Measurements from ENCODE around the gene KDM7A.

KDM7A gene

DNA sequence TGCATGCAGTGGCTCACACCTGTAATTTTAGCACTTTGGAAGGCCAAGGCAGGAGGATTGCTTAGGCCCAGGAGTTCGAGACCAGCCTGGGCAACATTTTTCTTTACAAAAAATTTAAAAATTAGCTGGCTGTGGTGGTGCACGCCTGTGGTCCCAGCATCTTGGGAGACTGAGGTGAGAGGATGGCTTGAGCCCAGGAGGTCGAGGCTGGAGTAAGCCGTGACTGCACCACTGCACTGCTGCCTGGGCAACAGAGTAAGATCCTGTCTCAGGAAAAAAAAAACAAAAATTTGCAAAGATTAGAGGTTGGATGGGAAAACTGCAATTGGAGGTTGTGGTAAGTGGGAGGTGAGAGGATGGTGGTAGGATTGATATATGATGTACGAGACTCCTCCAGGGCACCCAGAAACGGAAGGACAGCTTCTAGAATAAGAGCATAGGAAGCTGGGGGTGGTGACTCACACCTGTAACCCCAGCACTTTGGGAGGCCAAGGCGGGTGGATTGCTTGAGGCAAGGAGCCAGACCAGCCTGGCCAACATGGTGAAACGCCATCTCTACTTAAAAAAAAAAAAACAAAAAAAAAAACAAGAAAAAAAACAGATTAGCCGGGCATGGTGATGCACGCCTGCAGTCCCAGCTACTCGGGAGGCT lies 94.9 kb downstream of the KDM7A start:
- no peak for DNase-seq

DNA sequence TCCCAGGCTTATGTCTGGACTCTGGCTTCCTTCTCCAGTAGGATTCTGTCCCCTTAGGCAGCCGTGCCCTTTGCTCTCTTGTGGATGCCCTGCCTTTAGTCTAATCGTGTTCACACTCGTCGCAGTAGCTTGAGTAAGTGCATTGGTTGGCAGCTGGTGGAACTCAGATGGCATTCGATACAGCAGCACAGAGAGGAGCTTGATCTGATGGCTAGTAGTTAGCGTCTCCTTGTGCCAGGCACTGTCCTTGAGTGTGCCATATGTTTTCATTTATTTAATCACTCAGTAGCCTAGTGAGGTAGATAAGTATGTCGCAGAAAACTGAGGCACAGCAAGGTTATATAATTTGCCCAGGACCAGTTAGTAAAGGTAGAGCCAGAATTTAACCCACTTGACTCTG lies 95.9 kb downstream of the KDM7A start:
- DNase-seq, result no peak

DNA sequence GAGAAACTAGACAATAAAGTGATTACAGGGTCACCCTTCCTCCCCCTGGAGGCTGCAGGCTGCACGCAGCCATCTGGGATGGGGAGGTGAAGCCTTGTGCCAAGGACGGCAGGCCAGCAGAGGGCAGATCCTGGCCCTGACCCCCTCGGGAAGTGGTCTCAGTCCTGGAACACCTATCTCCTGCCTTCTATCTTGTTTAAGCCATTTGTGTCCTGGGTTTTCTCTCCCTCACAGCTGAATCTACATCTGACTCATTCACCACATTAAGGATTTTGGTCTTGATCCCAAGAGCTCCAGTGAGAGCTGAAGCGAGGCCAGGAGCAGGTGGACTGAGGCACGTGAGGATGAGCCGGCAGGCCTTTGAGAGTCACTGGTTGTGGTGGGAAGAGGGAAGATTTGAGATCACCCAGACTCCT lies 97.7 kb downstream of the KDM7A start:
- no peak for DNase-seq

DNA sequence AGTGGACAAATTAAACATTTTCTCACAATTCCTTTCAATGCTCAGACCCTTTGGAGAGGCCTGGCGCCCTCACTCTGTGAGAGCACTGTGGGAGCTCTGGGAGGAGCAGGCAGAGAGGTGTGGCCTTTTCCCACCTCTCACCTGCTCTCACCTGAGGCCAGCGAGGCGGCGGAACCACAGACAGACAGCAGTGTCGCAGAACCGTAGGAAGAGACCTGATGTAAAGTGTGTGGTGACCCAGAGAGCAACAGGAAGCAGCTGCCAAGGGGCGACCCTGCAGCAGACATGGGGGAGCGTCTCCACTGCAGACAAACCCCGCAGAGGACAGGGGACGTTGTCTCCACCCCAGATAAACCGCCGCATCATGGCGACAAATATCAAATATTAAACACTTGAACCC lies 98.4 kb downstream of the KDM7A start:
- DNase-seq, result no peak

DNA sequence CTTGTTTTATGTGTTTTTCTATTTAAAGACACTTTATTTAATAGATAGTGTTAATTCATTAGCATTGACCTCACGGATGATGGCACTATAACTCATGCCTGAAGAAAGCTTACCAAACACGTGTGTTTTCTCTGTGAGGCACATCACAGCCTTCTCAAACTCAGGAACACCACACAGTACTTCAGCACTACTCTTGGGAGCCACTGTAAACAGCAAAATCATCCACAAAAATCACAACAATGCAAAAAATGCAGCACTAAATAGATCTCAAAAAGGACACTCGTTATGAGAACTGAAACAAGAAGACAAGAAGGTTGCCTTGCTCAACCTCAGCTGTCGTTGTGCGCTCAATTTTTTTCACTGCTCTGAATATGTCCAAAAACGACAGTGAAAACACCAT lies 102.0 kb downstream of the KDM7A start:
- DNase-seq, result no peak

DNA sequence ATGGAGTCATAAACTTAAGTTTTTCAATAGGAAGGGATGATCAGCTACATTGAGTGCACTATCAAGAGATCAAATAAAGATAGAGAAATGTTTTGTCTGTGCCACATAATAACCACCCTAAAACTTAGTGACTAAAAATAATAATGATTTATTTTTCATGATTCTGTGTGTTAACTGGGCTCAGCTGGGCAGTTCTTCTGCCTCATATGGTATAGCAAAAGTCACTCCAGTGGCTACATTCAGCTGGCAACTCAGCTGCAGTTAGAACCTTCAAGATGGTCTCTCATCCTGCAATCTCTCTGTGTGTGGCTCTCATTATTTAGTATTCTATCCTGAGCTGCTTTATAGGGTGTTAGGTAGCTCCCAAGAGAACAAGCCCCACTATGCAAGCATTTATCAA lies 106.2 kb downstream of the KDM7A start:
- DNase-seq, result no peak

DNA sequence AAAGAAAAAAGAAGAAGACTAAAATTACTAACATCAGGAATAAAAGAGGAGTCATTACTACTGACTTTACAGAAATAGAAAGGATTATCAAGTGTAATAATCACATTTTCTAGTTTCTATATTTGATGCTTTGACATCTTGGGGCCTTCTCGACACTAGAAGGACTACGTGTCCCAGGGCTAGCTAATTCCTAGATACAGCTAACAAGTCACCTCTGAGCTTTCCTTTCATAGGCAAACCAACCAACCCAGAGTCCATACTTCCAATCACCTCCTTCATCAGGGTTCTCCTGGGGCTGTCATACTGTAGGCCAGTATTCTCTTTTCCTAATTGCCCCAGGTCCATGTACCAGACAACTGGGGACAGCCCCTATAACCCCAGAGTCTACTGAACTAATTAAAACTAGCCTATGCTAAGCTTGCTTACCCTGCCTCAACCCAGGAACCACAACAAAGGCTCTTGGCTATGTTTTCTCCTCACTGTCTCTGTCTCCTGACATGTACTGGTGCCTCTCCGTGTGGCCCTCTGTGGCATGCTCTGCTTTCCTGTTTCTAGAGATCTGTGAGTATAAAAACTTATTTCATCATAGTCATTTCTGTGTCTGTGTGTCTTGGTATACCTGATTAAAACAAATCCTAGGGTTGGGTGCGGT lies 107.4 kb downstream of the KDM7A start:
- DNase-seq, result no peak

DNA sequence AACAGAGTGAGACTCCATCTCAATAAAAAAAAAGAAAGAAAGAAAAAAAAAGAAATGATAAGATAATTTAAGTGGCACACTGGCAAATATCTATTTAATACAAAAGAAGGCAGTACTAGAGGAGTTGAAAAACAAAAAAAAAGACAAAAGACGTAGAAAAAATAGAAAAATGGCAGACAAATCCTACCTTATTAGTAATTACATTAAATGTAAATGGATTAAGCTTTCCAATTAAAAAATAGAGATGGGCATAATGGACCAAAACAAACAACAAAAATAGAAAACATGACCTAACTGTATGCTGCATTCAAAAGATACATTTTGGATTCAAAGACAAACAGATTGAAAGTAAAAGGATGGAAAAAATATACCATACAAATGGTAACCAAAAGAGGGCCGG lies 108.8 kb downstream of the KDM7A start:
- no peak for DNase-seq

DNA sequence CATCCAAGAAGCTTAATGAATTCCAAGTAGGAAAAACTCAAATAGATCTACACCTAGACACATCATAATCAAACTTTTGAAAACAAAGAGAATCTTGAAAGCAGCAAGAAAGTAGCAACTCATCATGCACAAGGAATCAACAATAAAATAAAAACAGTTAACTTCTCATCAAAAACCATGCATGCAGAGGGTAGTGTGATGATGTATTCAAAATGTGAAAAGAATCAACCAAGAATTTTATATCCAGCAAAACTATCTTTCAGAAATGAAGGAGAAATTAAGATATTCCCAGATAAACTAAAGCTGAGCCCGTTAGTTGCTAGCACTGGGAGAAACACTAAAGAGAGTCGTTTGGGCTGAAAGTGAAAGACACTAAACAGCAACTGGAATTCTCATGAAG lies 109.7 kb downstream of the KDM7A start:
- DNase-seq, result no peak

DNA sequence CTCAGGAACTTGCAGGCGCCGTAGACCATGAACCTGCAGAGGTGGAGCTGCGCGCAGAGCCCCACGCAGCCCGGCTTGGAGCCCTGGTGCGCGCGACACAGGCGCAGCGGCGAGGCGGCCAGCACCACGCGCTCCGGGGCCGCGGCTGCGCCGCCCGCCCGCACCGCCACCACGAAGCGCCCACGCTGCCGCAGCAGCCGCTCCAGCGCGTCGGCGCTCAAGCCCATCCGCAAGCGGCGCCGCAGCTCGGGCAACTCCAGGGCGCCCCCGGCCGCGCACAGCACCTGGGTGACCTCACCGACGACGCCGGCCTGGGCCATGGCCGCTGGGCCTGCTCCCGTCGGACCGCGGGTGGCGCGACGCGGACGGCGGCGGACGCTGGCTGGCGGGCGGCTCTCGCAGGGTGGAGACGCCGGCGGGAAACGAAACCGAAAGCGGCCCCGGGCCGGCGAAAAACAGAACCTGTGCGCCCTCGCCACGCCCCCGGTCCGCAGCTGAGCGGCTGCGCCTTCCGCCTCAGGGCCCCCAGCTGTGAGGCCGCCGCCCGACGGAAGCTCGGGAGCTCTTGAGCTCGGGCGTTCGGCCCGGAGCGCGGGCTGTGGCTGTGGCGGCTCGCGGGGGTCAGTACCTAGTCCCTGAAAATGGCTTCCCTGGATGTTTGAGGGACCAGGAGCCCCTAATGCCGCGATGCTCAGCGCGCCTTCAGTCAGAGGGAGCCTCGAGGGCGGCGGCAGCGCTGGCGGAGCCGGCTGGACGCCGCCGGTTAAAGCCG lies 114.1 kb downstream of the KDM7A start, which contains the start of gene PARP12:
PARP12 (minus strand) TSS at position 424 of the 772 bp plus-strand sequence; CDS start at position 320, 104 bp downstream.
- DNase-seq, result peak; percentile 96

DNA sequence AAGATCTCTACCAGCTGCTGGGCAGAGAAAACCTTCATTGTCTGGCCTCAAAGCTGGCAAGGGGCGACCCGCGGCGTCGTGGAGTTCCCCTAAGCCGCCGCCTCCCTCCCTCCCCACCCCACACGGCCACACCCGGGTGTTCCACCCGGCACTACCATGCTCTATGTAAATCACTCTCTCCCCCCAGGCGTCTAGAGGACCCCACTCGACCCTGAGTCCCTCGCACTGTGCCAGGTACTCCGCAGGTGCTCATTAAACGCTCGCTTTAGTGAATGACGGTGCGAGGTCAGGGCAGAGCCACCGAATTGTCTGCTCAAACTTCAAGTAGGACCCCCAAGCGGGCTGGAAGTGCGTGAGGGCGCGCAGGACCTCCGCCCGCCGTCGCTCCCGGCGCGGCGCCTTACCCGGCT lies 114.7 kb downstream of the KDM7A start:
- DNase-seq, result peak; percentile 83

DNA sequence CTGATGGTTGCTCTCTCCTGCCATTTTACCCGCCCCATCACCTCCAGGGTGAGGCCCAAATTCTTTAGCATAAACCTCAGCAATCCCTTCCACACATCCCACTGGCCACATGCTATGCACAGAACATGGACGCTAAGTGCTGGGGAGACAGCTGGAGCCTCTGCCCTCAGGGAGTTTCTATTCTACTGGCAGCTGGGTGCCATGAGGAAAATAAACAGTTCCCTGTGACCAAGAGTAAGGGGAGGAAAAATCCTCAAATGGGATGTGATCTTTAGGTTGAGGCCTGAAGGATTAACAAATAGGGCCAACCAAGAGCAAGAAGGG lies 115.2 kb downstream of the KDM7A start:
- DNase-seq, result no peak

DNA sequence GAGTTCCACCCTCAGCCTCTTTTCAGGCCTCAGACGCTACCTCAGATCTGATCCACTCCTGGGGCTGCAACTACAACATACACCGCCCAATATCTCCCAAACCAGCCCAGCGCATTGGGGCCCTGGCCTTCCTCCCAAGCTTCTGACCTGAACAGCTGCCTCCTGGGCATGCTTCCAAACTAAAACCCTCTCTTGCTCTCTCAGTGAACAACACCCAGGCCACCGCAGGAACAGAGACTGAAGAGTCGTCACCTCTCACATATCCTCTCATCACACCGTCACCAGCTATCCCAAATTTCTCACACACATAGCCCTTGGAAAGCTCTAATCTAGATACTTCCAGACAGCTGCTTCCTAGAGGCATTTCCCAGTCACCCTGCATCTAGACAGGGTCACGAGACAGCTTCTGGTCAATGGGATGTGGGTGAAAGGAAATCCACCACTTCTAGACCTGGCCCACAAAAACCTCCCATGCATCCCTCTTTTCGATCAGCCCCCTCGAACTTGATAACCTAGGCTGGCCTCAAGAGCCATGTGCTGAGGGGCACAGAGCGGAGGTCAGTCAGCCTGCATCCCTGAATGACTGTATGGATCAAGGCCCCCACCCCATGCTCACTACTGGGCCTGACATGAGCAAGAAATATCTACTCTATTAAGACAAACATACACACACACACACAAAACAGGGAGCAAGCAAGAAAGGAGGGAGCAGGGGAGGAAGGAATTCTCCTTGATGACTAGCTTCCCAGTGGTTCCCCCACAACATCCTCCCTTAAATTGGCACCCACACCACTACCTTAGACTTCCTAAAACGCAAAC lies 115.8 kb downstream of the KDM7A start:
- no peak for DNase-seq

DNA sequence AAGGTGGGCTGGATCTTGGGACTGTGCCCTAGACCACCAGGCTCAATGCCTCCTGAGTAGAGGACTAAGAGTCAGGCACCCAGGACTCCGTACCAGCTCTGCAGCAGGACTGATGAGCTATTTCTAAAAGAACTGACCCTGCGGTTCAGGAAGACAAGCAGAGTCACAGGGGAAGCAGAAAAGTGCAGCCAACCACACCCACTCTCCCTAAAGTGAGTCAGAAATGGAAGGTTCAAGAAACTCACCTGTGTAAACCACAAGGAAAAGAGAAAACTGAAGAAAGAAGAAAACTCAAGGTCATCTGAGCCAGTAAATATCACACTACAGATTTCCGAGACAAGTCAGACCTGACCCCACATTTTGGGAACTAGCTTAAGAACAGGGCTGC lies 116.5 kb downstream of the KDM7A start:
- DNase-seq, result peak; percentile 68

DNA sequence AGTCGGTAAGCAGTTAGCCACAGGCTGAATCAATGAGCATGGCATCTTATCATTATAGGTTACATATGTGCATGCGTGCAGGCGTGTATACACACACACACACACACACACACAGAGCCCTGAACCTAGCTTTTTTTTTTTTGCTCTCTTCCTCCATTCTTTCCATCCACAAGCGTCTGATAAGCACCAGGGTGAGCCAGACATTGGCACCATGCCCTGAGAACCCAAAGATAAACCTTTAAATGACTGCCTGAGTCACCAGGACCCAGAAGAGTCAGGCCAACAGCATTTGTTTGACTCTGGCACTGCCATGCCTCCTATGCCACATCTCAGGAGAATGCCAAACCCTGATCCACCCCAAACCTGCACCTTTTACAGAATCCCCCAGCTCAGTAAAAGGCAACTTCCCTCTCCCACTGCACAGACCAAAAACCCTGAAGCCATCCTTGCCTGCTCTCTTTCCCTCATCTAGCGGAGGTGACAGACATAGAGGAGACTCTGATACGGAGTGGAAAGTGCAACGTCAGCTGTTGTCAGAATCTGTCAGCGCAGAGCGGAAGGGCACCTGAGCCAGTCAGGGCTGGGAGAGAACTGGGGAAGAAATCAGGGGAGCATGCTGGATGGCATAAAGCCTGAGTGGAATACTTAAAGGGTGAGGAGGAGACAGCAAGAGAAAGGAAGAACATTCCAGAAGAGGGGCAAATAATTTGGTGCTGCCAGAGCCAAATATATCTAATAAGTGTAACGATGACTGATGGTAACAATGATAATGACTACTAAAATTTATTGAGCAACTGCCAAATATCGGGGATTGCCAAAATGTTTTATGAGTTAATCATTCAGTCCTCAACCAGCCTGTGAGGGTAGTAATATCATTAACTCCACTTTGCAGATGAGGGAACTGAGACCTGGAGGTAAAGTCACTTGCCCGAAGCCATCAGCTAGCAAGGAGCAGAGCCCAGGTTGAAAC lies 117.2 kb downstream of the KDM7A start:
- peak; percentile 82 for DNase-seq

DNA sequence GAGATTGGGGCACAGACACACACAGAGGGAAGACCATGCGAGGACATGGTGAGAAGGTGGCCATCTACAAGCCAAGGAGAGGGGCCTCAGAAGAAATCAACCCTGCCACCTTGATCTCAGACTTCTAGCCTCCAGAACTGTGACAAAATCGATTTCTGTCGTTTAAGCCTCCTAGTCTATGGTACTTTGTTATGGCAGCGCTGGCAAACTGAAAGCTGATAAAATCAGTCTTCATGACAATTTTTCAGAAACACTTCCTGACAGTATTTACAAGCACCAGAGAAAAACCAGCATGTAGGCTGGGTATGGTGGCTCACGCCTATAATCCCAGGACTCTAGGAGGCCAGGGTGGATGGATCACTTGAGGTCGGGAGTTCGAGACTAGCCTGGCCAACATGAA lies 118.3 kb downstream of the KDM7A start:
- DNase-seq, result no peak

DNA sequence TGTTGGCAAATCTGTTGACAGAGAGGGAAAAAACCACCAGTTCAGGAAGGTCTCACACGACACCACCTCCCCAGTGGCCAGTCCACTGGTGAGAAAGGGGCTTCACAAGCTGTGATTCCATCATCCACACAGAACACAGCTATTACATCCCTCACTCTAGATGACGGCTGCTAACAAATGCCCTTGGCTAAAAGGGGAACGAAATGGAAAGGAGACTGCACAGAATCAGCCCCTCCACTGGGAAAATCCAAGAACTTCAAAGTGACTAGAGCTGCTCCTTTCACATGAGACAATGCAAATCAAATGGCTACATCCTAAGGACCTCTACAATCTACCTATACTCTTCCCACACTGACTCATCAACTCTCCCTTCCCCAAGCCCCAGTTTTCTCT lies 119.6 kb downstream of the KDM7A start:
- no peak for DNase-seq

DNA sequence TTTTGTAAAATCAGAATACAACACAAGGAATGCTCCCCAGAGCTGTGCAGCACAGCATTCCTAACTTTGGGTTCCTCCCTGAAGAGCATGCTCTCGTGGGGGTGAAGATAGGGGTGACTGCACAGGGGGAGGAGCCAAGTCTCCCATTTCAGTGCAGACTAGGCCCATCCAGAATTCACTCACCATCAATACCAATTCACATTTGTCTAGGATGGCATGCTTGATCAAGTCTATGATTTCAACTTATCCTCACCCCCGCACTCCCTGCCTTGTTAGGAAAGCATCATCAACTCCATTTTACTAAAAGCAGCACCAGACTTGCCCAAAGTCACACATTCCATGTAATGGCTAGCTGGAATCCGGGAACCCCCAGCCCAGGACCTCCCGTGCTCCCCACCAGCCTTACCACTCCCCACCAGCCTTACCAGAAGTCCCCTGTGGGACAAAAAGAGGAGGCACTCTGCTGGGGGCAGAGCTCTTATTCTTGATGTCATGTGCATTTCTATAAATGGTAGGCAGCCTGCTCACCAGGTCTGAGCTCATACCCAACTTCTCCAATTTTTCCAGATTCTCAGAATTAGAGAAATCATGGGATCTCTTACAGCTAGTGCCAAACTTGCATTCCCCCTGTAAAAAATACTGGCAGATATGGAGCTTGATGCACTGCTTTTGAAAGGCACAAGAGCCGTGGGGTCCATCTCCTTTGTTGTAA lies 120.2 kb downstream of the KDM7A start:
- DNase-seq, result no peak

DNA sequence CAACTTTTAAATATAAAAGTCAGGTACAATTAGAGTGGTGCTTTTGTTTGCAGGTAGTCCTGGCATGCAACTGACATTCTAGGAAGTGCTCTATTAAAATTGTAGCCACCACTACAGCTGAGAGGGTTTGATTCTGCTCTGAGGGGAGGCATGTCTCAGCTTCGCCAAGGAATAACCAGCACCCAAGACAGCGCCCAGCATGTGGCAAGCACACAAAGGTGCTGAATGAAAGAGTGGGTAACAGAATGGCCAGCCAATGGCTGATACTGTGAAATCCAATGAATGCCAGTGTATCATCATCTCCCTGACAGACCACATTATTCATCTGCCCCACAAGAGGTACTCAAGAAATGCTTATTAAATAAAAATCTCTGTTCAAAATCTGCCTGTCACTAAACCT lies 121.0 kb downstream of the KDM7A start:
- no peak for DNase-seq

DNA sequence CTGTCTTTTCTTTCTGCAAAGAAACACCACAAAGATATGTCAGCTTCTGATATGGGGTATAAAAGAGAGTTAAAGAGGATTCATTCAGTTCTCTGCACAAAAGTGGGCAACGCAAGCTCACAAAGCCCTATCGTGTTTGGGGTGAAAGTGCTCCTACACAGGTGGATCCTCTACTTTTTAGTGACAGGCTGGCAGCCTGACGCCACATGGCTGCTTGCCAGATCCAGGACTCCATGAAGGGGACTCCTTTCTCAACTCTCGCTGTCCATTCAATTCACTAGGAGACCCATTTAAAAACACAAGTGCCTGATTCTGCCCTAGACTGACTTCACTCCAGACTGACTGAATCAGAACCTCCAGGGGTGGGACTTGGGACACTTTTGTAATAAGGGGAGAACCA lies 122.0 kb downstream of the KDM7A start:
- DNase-seq, result no peak

DNA sequence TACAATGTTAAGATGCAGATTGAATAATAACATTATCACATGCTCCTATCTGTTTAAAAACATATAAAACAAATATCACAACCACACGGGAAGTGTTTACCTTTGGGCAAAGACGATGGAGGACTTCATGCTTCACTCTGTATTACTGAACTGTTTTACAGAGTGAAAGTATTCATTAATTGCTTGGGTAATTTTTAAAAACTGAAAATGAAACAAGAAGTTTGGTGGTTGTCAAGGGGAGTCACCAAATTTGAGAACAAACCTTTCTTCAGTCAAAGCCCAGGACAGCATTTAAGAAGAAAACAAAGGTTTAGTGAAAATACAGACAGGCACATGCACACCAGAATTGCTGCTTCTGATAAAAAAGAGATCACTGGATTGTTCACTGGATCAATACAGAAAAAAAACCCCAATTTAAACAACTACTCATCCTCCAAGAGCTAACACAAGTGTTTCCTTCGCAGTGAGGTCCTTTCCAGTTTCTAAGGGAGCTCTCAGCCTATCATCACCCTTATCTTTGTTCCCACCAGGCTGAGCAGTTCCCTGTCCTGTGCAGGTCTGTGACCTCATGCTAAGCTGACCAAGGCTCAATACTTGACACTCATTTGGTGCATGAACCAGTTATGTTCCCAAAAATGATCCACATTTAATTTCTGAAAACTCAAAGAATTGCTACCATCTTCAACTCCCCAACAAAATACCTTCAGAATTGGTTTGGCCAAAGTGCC lies 122.8 kb downstream of the KDM7A start:
- no peak for DNase-seq

All from activated effector memory CD4-positive, alpha-beta T cell treated with anti-CD3 and anti-CD28 coated beads, Interleukin-2, amount 50 U/mL, for 16 hours (primary cell).